Measurements from ENCODE around the gene ARID1B. TPM values are rescaled to one million over a fixed set of nuclear protein-coding genes. Genes with fewer than 3 reads are reported as not detected.

Gene ARID1B
- total RNA-seq, 1 donor from 2014 or later = 47.3 TPM

- DNase-seq (ENCODE audit: low read depth) = no peak
- no peaks in the 10 kb centered on the region for H3K36me3 ChIP-seq (ENCODE audit: control insufficient read depth, insufficient read depth, low read length)
- TF ChIP-seq CTCF (IDR thresholded peaks at IDR 0.05; ENCODE audit: insufficient read depth, low read length, poor library complexity, severe bottlenecking) = no peak
- no peak overlapping the region for H3K4me3 ChIP-seq (ENCODE audit: low read depth, low read length)
- no peaks in the 10 kb centered on the region for H3K27me3 ChIP-seq (ENCODE audit: control insufficient read depth, insufficient read depth, low read length)
These were observed 148.8 kb downstream of the ARID1B start for GRCh38 chr6:156925718-156926607.

GRCh38 chr6:156928126-156928525 lies 150.9 kb downstream of the ARID1B start:
- Histone ChIP-seq H3K27me3 (ENCODE audit: control insufficient read depth, insufficient read depth, low read length) (no peaks in the 10 kb centered on the region), H3K4me3 (ENCODE audit: low read depth, low read length) (no peak overlapping the region), H3K36me3 (ENCODE audit: control insufficient read depth, insufficient read depth, low read length) (no peaks in the 10 kb centered on the region)
- DNase-seq (ENCODE audit: low read depth) = no peak
- no peak for TF ChIP-seq CTCF (IDR thresholded peaks at IDR 0.05; ENCODE audit: insufficient read depth, low read length, poor library complexity, severe bottlenecking)

DNA sequence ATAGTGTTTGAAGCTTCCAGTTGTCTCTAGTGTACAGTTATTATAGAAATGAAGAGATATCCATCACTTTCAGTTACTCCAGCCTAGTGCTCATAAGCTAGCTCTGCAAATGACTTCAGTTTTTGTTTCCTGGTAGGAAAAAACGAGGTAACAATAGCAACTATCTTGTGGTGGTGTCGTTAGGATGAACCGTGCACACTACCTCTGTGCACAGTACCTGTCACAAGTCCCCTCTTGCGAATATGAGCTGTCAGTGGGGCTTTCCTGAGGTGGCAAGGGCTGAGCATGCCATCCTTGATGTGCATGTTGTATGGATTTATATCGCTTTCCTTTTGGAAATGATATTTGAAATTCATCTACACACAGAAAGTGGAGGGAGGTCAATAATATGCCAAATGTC lies 151.8 kb downstream of the ARID1B start:
- Histone ChIP-seq H3K36me3 (ENCODE audit: control insufficient read depth, insufficient read depth, low read length) (no peaks in the 10 kb centered on the region), H3K27me3 (ENCODE audit: control insufficient read depth, insufficient read depth, low read length) (no peaks in the 10 kb centered on the region), H3K4me3 (ENCODE audit: low read depth, low read length) (no peak overlapping the region)
- DNase-seq (ENCODE audit: low read depth) = no peak
- no peak for TF ChIP-seq CTCF (IDR thresholded peaks at IDR 0.05; ENCODE audit: insufficient read depth, low read length, poor library complexity, severe bottlenecking)

- Histone ChIP-seq H3K36me3 (ENCODE audit: control insufficient read depth, insufficient read depth, low read length) (no peaks in the 10 kb centered on the region), H3K27me3 (ENCODE audit: control insufficient read depth, insufficient read depth, low read length) (no peaks in the 10 kb centered on the region), H3K4me3 (ENCODE audit: low read depth, low read length) (no peak overlapping the region)
- no peak for DNase-seq (ENCODE audit: low read depth)
- no peak for TF ChIP-seq CTCF (IDR thresholded peaks at IDR 0.05; ENCODE audit: insufficient read depth, low read length, poor library complexity, severe bottlenecking)
These were observed 154.1 kb downstream of the ARID1B start for GRCh38 chr6:156931283-156931682.

GRCh38 chr6:156933201-156934068 lies 156.3 kb downstream of the ARID1B start:
- DNase-seq (ENCODE audit: low read depth) = no peak
- no peak for TF ChIP-seq CTCF (IDR thresholded peaks at IDR 0.05; ENCODE audit: insufficient read depth, low read length, poor library complexity, severe bottlenecking)

More at GRCh38 chr6:156933201-156934068, 156.3 kb downstream of the ARID1B start:
- Histone ChIP-seq H3K27me3 (ENCODE audit: control insufficient read depth, insufficient read depth, low read length) (no peaks in the 10 kb centered on the region), H3K4me3 (ENCODE audit: low read depth, low read length) (no peak overlapping the region), H3K36me3 (ENCODE audit: control insufficient read depth, insufficient read depth, low read length) (no peaks in the 10 kb centered on the region)
